HCT116 (cell line): ENCODE results near the gene GRM2. TPM values are rescaled to one million over a fixed set of nuclear protein-coding genes. Genes with fewer than 3 reads are reported as not detected.

Experiments
- ATAC-seq: fragments of 200-7000 bp; cut with Tn5 transposase; 2 replicates; pipeline ENCODE4 v1.9.1; 2020; ENCODE audit warnings: mild to moderate bottlenecking, moderate library complexity
- BruUV-seq: library from RNA; stranded (reverse); fragments of 400-500 nt; replicated peaks from 2 replicates; lab custom pipeline; 2021; lab: Mats Ljungman, UMichigan
- CTCF ChIA-PET: fragments of 300-600 bp; sonication (Branson Sonifier 250); formaldehyde crosslinking; loops from one replicate; lab custom pipeline; 2021; ENCODE audit warnings: antibody characterized with exemption; lab: Charles Lee
- POLR2A ChIA-PET: fragments of 300-600, 350-600 bp; sonication (Branson Sonifier 250); formaldehyde crosslinking; loops from one replicate; lab custom pipeline; 2021; ENCODE audit warnings: antibody characterized with exemption; lab: Charles Lee
- RAD21 ChIA-PET, 2 experiments: fragments of 300-600 bp; sonication (Branson Sonifier 250); formaldehyde crosslinking; loops; one replicate each; lab custom pipeline; 2023; ENCODE audit warnings: low total read pairs in 2 of 2; ENCODE audit not compliant: uncharacterized antibody in 2 of 2, unreplicated experiment in 2 of 2, low non-redundant PET in 1 of 2; lab: Charles Lee
- DNase-seq: peaks from one replicate; pipeline ENCODE4 v3.0.0-alpha.2; 2010; ENCODE audit warnings: low read depth, low spot score
- H2AFZ ChIP-seq: fragments of 200-600 bp; shearing (Covaris generic), sonication (generic); 2 replicates; pipeline ENCODE4 v1.6.1; 2017; ENCODE audit warnings: low read depth, mixed run types, mixed read lengths, antibody characterized with exemption, low read length; ENCODE audit not compliant: poor library complexity, severe bottlenecking
- H3K27ac ChIP-seq: 2 replicates; pipeline ENCODE4 v1.5.1; 2012; ENCODE audit warnings: low read depth, low read length
- H3K27me3 ChIP-seq: fragments of 200-600 bp; sonication (generic); 2 replicates; pipeline ENCODE4 v1.6.1; 2016; ENCODE audit warnings: mixed run types, low read length, mixed read lengths; ENCODE audit not compliant: insufficient read depth
- H3K36me3 ChIP-seq, 2 experiments: fragments of 200-500 bp in 1 of 2; fragments of 200-600 bp in 1 of 2; sonication (Bioruptor generic) in 1 of 2; sonication (generic) in 1 of 2; 2 replicates each; pipeline versions ENCODE4 v1.5.1 to v1.6.1; 2014 to 2016; ENCODE audit warnings: low read length in 2 of 2, inconsistent platforms in 1 of 2, mixed read lengths in 1 of 2, mixed run types in 1 of 2; ENCODE audit not compliant: insufficient read depth in 2 of 2, control insufficient read depth in 1 of 2
- H3K4me1 ChIP-seq, 2 experiments: fragments of 200-600 bp in 1 of 2; sonication (generic) in 1 of 2; 2 replicates each; pipeline versions ENCODE4 v1.5.1 to v1.6.1; 2012 to 2017; ENCODE audit warnings: low read length in 2 of 2, inconsistent platforms in 1 of 2, mild to moderate bottlenecking in 1 of 2, mixed read lengths in 1 of 2, mixed run types in 1 of 2, moderate library complexity in 1 of 2; ENCODE audit not compliant: insufficient read depth in 2 of 2, control insufficient read depth in 1 of 2
- H3K4me2 ChIP-seq: fragments of 200-600 bp; sonication (generic); 2 replicates; pipeline ENCODE4 v1.6.1; 2017; ENCODE audit warnings: mixed run types, low read length, mixed read lengths
- H3K4me3 ChIP-seq, 2 experiments: fragments of 200-600 bp in 1 of 2; sonication (generic) in 1 of 2; replicated peaks in 1 of 2; 2 replicates each; pipeline ENCODE4 v1.5.1; 2011 to 2016; ENCODE audit warnings: low read length in 2 of 2, control low read depth in 1 of 2, low read depth in 1 of 2, mild to moderate bottlenecking in 1 of 2, mixed read lengths in 1 of 2, mixed run types in 1 of 2
- H3K79me2 ChIP-seq: fragments of 200-600 bp; sonication (generic); 2 replicates; pipeline ENCODE4 v1.6.1; 2017; ENCODE audit warnings: mild to moderate bottlenecking, mixed run types, low read length, moderate library complexity, mixed read lengths; ENCODE audit not compliant: insufficient read depth
- H3K9ac ChIP-seq: fragments of 200-600 bp; sonication (generic); 2 replicates; pipeline ENCODE4 v1.6.1; 2016; ENCODE audit warnings: low read length, mixed read lengths
- H3K9me2 ChIP-seq: fragments of 200-600 bp; sonication (generic), shearing (Covaris generic); 2 replicates; pipeline ENCODE4 v1.6.1; 2017; ENCODE audit warnings: mixed run types, mild to moderate bottlenecking, moderate library complexity; ENCODE audit not compliant: insufficient read depth
- H3K9me3 ChIP-seq, 2 experiments: fragments of 200-500 bp in 1 of 2; fragments of 200-600 bp in 1 of 2; sonication (Bioruptor generic) in 1 of 2; sonication (generic) in 1 of 2; 2 replicates each; pipeline ENCODE4 v1.6.1; 2014 to 2017; ENCODE audit warnings: low read length in 2 of 2, mixed read lengths in 2 of 2, inconsistent platforms in 1 of 2, low read depth in 1 of 2, mild to moderate bottlenecking in 1 of 2, mixed run types in 1 of 2, moderate library complexity in 1 of 2; ENCODE audit not compliant: control insufficient read depth in 1 of 2, insufficient read depth in 1 of 2
- H4K20me1 ChIP-seq: fragments of 200-600 bp; sonication (generic), shearing (Covaris generic); 2 replicates; pipeline ENCODE4 v1.6.1; 2017; ENCODE audit warnings: mixed run types, mild to moderate bottlenecking, moderate library complexity; ENCODE audit not compliant: insufficient read depth
- CEBPB ChIP-seq: IDR thresholded peaks from 2 replicates; pipeline ENCODE4 v1.6.1; 2012; ENCODE audit warnings: low read depth
- EGR1 ChIP-seq: IDR thresholded peaks from 2 replicates; pipeline ENCODE4 v1.6.1; 2012; ENCODE audit warnings: low read depth
- ELF1 ChIP-seq: IDR thresholded peaks from 2 replicates; pipeline ENCODE4 v1.6.1; 2012; ENCODE audit warnings: low read depth, borderline replicate concordance
- EZH2 ChIP-seq: fragments of 200-600 bp; sonication (generic); IDR thresholded peaks from 2 replicates; pipeline ENCODE4 v1.6.1; 2017; ENCODE audit warnings: antibody characterized with exemption, mixed run types
- POLR2A ChIP-seq: IDR thresholded peaks from 2 replicates; pipeline ENCODE4 v1.7.0; 2011; ENCODE audit warnings: borderline replicate concordance; ENCODE audit not compliant: insufficient read depth, insufficient read length; ENCODE audit errors: extremely low read depth
- POLR2AphosphoS5 ChIP-seq: IDR thresholded peaks from 2 replicates; pipeline ENCODE4 v1.6.1; 2011; ENCODE audit warnings: mild to moderate bottlenecking, low read depth, low read length, moderate library complexity
- SIN3A ChIP-seq: IDR thresholded peaks from 2 replicates; pipeline ENCODE4 v1.6.1; 2012; ENCODE audit warnings: low read depth
- SP1 ChIP-seq: IDR thresholded peaks from 2 replicates; pipeline ENCODE4 v1.6.1; 2012; ENCODE audit warnings: low read depth
- SRF ChIP-seq: IDR thresholded peaks from 2 replicates; pipeline ENCODE4 v1.6.1; 2012; ENCODE audit warnings: low read depth
- TCF7L2 ChIP-seq: IDR thresholded peaks from 2 replicates; pipeline ENCODE4 v1.7.0; 2011; ENCODE audit warnings: borderline replicate concordance, inconsistent platforms; ENCODE audit not compliant: insufficient read depth, insufficient read length; ENCODE audit errors: extremely low read depth
- ZFX ChIP-seq: fragments of 450-650 bp; IDR thresholded peaks from 2 replicates; pipeline ENCODE4 v1.6.1; 2017
- ZNF274 ChIP-seq: fragments of 200-500 bp; sonication (Bioruptor generic); IDR thresholded peaks from 2 replicates; pipeline ENCODE4 v1.6.1; 2014; ENCODE audit warnings: mild to moderate bottlenecking, low read depth, low read length, inconsistent platforms
- intact Hi-C: fragments of 100-400 bp; cut with micrococcal nuclease; formaldehyde crosslinking; loops from 2 replicates; pipeline ENCODE4 v1.10.0; 2022
- total RNA-seq: library from RNA; stranded (reverse); gene quantifications from one replicate; pipeline ENCODE4 v1.2.1, GENCODE V29; 2021; ENCODE audit not compliant: unreplicated experiment
- TF ChIP-seq, protein P1 (sequence below): IDR thresholded peaks from 2 replicates; pipeline ENCODE4 v1.6.1; 2012
- TF ChIP-seq, protein P2 (sequence below): IDR thresholded peaks from 2 replicates; pipeline ENCODE4 v1.6.1; 2012
- TF ChIP-seq, protein P3 (sequence below): IDR thresholded peaks from 2 replicates; pipeline ENCODE4 v1.6.1; 2011; ENCODE audit warnings: mild to moderate bottlenecking, low read length, moderate library complexity; ENCODE audit not compliant: insufficient replicate concordance; ENCODE audit errors: extremely low read depth

Gene GRM2
- total RNA-seq, 1 experiment from 2014 or later = 0.32 TPM

DNA sequence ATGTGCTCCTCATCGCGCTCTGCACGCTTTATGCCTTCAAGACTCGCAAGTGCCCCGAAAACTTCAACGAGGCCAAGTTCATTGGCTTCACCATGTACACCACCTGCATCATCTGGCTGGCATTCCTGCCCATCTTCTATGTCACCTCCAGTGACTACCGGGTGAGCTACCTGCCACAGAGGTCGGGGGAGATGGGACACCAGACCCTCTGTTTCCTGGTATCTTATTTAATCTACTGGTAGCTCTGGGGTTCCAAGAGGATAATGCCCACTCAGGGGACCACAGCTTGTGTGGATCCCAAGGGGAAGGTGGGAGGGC lies 9.1 kb downstream of the GRM2 start:
- CTCF ChIA-PET = no interaction called here
- Histone ChIP-seq H3K4me1 (peaks cover 0 to 7% of the 10 kb centered on the region in 2 experiments; a peak in 2 of 4 replicates), H3K79me2 (no peaks in the 10 kb centered on the region), H3K4me2 (no peak overlapping the region), H3K36me3 (no peaks in the 10 kb centered on the region), H3K9me2 (no peaks in the 10 kb centered on the region), H3K9me3 (no peaks in the 10 kb centered on the region), H3K27me3 (0 out of 2 replicates have a peak, but pooled peaks cover 4% of the 10 kb centered on the region), H2AFZ (no peak overlapping the region), H3K9ac (no peak overlapping the region), H3K27ac (no peak overlapping the region), H3K4me3 (no peak overlapping the region), H4K20me1 (no peaks in the 10 kb centered on the region)
- TF ChIP-seq, protein P1, sequence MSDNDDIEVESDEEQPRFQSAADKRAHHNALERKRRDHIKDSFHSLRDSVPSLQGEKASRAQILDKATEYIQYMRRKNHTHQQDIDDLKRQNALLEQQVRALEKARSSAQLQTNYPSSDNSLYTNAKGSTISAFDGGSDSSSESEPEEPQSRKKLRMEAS = no peak
- TF ChIP-seq ELF1 (no peak), ZFX (no peak), SIN3A (no peak), TCF7L2 (no peak), EGR1 (no peak), EZH2 (no peak), SP1 (no peak), POLR2AphosphoS5 (no peak), SRF (no peak), POLR2A (no peak), ZNF274 (no peak), CEBPB (no peak)
- TF ChIP-seq, protein P2, sequence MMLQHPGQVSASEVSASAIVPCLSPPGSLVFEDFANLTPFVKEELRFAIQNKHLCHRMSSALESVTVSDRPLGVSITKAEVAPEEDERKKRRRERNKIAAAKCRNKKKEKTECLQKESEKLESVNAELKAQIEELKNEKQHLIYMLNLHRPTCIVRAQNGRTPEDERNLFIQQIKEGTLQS = no peak
- TF ChIP-seq, protein P3, sequence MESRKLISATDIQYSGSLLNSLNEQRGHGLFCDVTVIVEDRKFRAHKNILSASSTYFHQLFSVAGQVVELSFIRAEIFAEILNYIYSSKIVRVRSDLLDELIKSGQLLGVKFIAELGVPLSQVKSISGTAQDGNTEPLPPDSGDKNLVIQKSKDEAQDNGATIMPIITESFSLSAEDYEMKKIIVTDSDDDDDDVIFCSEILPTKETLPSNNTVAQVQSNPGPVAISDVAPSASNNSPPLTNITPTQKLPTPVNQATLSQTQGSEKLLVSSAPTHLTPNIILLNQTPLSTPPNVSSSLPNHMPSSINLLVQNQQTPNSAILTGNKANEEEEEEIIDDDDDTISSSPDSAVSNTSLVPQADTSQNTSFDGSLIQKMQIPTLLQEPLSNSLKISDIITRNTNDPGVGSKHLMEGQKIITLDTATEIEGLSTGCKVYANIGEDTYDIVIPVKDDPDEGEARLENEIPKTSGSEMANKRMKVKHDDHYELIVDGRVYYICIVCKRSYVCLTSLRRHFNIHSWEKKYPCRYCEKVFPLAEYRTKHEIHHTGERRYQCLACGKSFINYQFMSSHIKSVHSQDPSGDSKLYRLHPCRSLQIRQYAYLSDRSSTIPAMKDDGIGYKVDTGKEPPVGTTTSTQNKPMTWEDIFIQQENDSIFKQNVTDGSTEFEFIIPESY = no peak
- ATAC-seq = no peak
- DNase-seq = no peak
- POLR2A ChIA-PET = no interaction called here
- no TSS peak for BruUV-seq
- intact Hi-C loops = loop anchor here (5.0 kb wide), 1 partner anchor 266 kb away; the partner anchor contains the start of gene ACY1
- RAD21 ChIA-PET = no interaction called here
